HCT116 (cell line): Measurements from ENCODE around the gene OR4D9. TPM values are rescaled to one million over a fixed set of nuclear protein-coding genes. Genes with fewer than 3 reads are reported as not detected.

Experiments
- ATAC-seq: fragments of 200-7000 bp; cut with Tn5 transposase; 2 replicates; pipeline ENCODE4 v1.9.1; 2020; ENCODE audit warnings: mild to moderate bottlenecking, moderate library complexity
- BruUV-seq: library from RNA; stranded (reverse); fragments of 400-500 nt; replicated peaks from 2 replicates; lab custom pipeline; 2021; lab: Mats Ljungman, UMichigan
- CTCF ChIA-PET: fragments of 300-600 bp; sonication (Branson Sonifier 250); formaldehyde crosslinking; loops from one replicate; lab custom pipeline; 2021; ENCODE audit warnings: antibody characterized with exemption; lab: Charles Lee
- POLR2A ChIA-PET: fragments of 300-600, 350-600 bp; sonication (Branson Sonifier 250); formaldehyde crosslinking; loops from one replicate; lab custom pipeline; 2021; ENCODE audit warnings: antibody characterized with exemption; lab: Charles Lee
- RAD21 ChIA-PET, 2 experiments: fragments of 300-600 bp; sonication (Branson Sonifier 250); formaldehyde crosslinking; loops; one replicate each; lab custom pipeline; 2023; ENCODE audit warnings: low total read pairs in 2 of 2; ENCODE audit not compliant: uncharacterized antibody in 2 of 2, unreplicated experiment in 2 of 2, low non-redundant PET in 1 of 2; lab: Charles Lee
- DNase-seq: peaks from one replicate; pipeline ENCODE4 v3.0.0-alpha.2; 2010; ENCODE audit warnings: low read depth, low spot score
- H2AFZ ChIP-seq: fragments of 200-600 bp; shearing (Covaris generic), sonication (generic); 2 replicates; pipeline ENCODE4 v1.6.1; 2017; ENCODE audit warnings: low read depth, mixed run types, mixed read lengths, antibody characterized with exemption, low read length; ENCODE audit not compliant: poor library complexity, severe bottlenecking
- H3K27ac ChIP-seq: 2 replicates; pipeline ENCODE4 v1.5.1; 2012; ENCODE audit warnings: low read depth, low read length
- H3K27me3 ChIP-seq: fragments of 200-600 bp; sonication (generic); 2 replicates; pipeline ENCODE4 v1.6.1; 2016; ENCODE audit warnings: mixed run types, low read length, mixed read lengths; ENCODE audit not compliant: insufficient read depth
- H3K36me3 ChIP-seq, 2 experiments: fragments of 200-500 bp in 1 of 2; fragments of 200-600 bp in 1 of 2; sonication (Bioruptor generic) in 1 of 2; sonication (generic) in 1 of 2; 2 replicates each; pipeline versions ENCODE4 v1.5.1 to v1.6.1; 2014 to 2016; ENCODE audit warnings: low read length in 2 of 2, inconsistent platforms in 1 of 2, mixed read lengths in 1 of 2, mixed run types in 1 of 2; ENCODE audit not compliant: insufficient read depth in 2 of 2, control insufficient read depth in 1 of 2
- H3K4me1 ChIP-seq, 2 experiments: fragments of 200-600 bp in 1 of 2; sonication (generic) in 1 of 2; 2 replicates each; pipeline versions ENCODE4 v1.5.1 to v1.6.1; 2012 to 2017; ENCODE audit warnings: low read length in 2 of 2, inconsistent platforms in 1 of 2, mild to moderate bottlenecking in 1 of 2, mixed read lengths in 1 of 2, mixed run types in 1 of 2, moderate library complexity in 1 of 2; ENCODE audit not compliant: insufficient read depth in 2 of 2, control insufficient read depth in 1 of 2
- H3K4me2 ChIP-seq: fragments of 200-600 bp; sonication (generic); 2 replicates; pipeline ENCODE4 v1.6.1; 2017; ENCODE audit warnings: mixed run types, low read length, mixed read lengths
- H3K4me3 ChIP-seq, 2 experiments: fragments of 200-600 bp in 1 of 2; sonication (generic) in 1 of 2; replicated peaks in 1 of 2; 2 replicates each; pipeline ENCODE4 v1.5.1; 2011 to 2016; ENCODE audit warnings: low read length in 2 of 2, control low read depth in 1 of 2, low read depth in 1 of 2, mild to moderate bottlenecking in 1 of 2, mixed read lengths in 1 of 2, mixed run types in 1 of 2
- H3K79me2 ChIP-seq: fragments of 200-600 bp; sonication (generic); 2 replicates; pipeline ENCODE4 v1.6.1; 2017; ENCODE audit warnings: mild to moderate bottlenecking, mixed run types, low read length, moderate library complexity, mixed read lengths; ENCODE audit not compliant: insufficient read depth
- H3K9ac ChIP-seq: fragments of 200-600 bp; sonication (generic); 2 replicates; pipeline ENCODE4 v1.6.1; 2016; ENCODE audit warnings: low read length, mixed read lengths
- H3K9me2 ChIP-seq: fragments of 200-600 bp; sonication (generic), shearing (Covaris generic); 2 replicates; pipeline ENCODE4 v1.6.1; 2017; ENCODE audit warnings: mixed run types, mild to moderate bottlenecking, moderate library complexity; ENCODE audit not compliant: insufficient read depth
- H3K9me3 ChIP-seq, 2 experiments: fragments of 200-500 bp in 1 of 2; fragments of 200-600 bp in 1 of 2; sonication (Bioruptor generic) in 1 of 2; sonication (generic) in 1 of 2; 2 replicates each; pipeline ENCODE4 v1.6.1; 2014 to 2017; ENCODE audit warnings: low read length in 2 of 2, mixed read lengths in 2 of 2, inconsistent platforms in 1 of 2, low read depth in 1 of 2, mild to moderate bottlenecking in 1 of 2, mixed run types in 1 of 2, moderate library complexity in 1 of 2; ENCODE audit not compliant: control insufficient read depth in 1 of 2, insufficient read depth in 1 of 2
- H4K20me1 ChIP-seq: fragments of 200-600 bp; sonication (generic), shearing (Covaris generic); 2 replicates; pipeline ENCODE4 v1.6.1; 2017; ENCODE audit warnings: mixed run types, mild to moderate bottlenecking, moderate library complexity; ENCODE audit not compliant: insufficient read depth
- ATF3 ChIP-seq: IDR thresholded peaks from 2 replicates; pipeline ENCODE4 v1.6.1; 2012
- CBX3 ChIP-seq: IDR thresholded peaks from 2 replicates; pipeline ENCODE4 v1.6.1; 2012; ENCODE audit warnings: low read depth
- CEBPB ChIP-seq: IDR thresholded peaks from 2 replicates; pipeline ENCODE4 v1.6.1; 2012; ENCODE audit warnings: low read depth
- ELF1 ChIP-seq: IDR thresholded peaks from 2 replicates; pipeline ENCODE4 v1.6.1; 2012; ENCODE audit warnings: low read depth, borderline replicate concordance
- EZH2 ChIP-seq: fragments of 200-600 bp; sonication (generic); IDR thresholded peaks from 2 replicates; pipeline ENCODE4 v1.6.1; 2017; ENCODE audit warnings: antibody characterized with exemption, mixed run types
- EZH2phosphoT487 ChIP-seq: fragments of 200-600 bp; IDR thresholded peaks from 2 replicates; pipeline ENCODE4 v1.6.1; 2018; ENCODE audit warnings: antibody characterized with exemption, borderline replicate concordance
- MAX ChIP-seq: IDR thresholded peaks from 2 replicates; pipeline ENCODE4 v1.6.1; 2012
- POLR2A ChIP-seq: IDR thresholded peaks from 2 replicates; pipeline ENCODE4 v1.7.0; 2011; ENCODE audit warnings: borderline replicate concordance; ENCODE audit not compliant: insufficient read depth, insufficient read length; ENCODE audit errors: extremely low read depth
- POLR2AphosphoS5 ChIP-seq: IDR thresholded peaks from 2 replicates; pipeline ENCODE4 v1.6.1; 2011; ENCODE audit warnings: mild to moderate bottlenecking, low read depth, low read length, moderate library complexity
- RAD21 ChIP-seq: IDR thresholded peaks from 2 replicates; pipeline ENCODE4 v1.6.1; 2012; ENCODE audit warnings: low read depth, mild to moderate bottlenecking
- REST ChIP-seq: IDR thresholded peaks from 2 replicates; pipeline ENCODE4 v1.6.1; 2012; ENCODE audit warnings: low read depth
- SIN3A ChIP-seq: IDR thresholded peaks from 2 replicates; pipeline ENCODE4 v1.6.1; 2012; ENCODE audit warnings: low read depth
- SP1 ChIP-seq: IDR thresholded peaks from 2 replicates; pipeline ENCODE4 v1.6.1; 2012; ENCODE audit warnings: low read depth
- SRF ChIP-seq: IDR thresholded peaks from 2 replicates; pipeline ENCODE4 v1.6.1; 2012; ENCODE audit warnings: low read depth
- YY1 ChIP-seq: IDR thresholded peaks from 2 replicates; pipeline ENCODE4 v1.6.1; 2011; ENCODE audit warnings: low read length, low read depth, moderate library complexity, mild to moderate bottlenecking; ENCODE audit not compliant: insufficient replicate concordance; ENCODE audit errors: extremely low read depth
- ZFX ChIP-seq: fragments of 450-650 bp; IDR thresholded peaks from 2 replicates; pipeline ENCODE4 v1.6.1; 2017
- intact Hi-C: fragments of 100-400 bp; cut with micrococcal nuclease; formaldehyde crosslinking; loops from 2 replicates; pipeline ENCODE4 v1.10.0; 2022
- total RNA-seq: library from RNA; stranded (reverse); gene quantifications from one replicate; pipeline ENCODE4 v1.2.1, GENCODE V29; 2021; ENCODE audit not compliant: unreplicated experiment
- TF ChIP-seq, protein P1 (sequence below): IDR thresholded peaks from 2 replicates; pipeline ENCODE4 v1.6.1; 2011; ENCODE audit warnings: mild to moderate bottlenecking, low read length, moderate library complexity; ENCODE audit not compliant: insufficient replicate concordance; ENCODE audit errors: extremely low read depth

OR4D9 gene
- total RNA-seq, 1 experiment from 2014 or later, result not detected

GRCh38 chr11:59473015-59473414 is 38.3 kb upstream of the OR4D9 start, which contains the start of gene OR4D10:
Gene OR4D10 (plus strand): TSS chr11:59473315. CDS start chr11:59477430, 4,115 bp downstream.
- Histone ChIP-seq H3K4me1 (no peaks in the 10 kb centered on the region), H3K36me3 (no peaks in the 10 kb centered on the region), H3K27me3 (no peaks in the 10 kb centered on the region), H4K20me1 (no peaks in the 10 kb centered on the region), H3K9me2 (no peaks in the 10 kb centered on the region), H3K79me2 (no peaks in the 10 kb centered on the region), H3K4me3 (no peak within 1 kb of the TSS), H3K27ac (no peak within 1 kb of the TSS), H2AFZ (no peak within 1 kb of the TSS), H3K4me2 (no peak within 1 kb of the TSS), H3K9ac (no peak within 1 kb of the TSS), H3K9me3 (no peaks in the 10 kb centered on the region)
- ChIA-PET RAD21 (no interaction called here), POLR2A (no interaction called here), CTCF (no interaction called here)
- BruUV-seq, result no TSS peak
- intact Hi-C loops, result no loop called here
- no peak for ATAC-seq
- no peak for DNase-seq
- no peak for TF ChIP-seq POLR2AphosphoS5
- no peak for TF ChIP-seq POLR2A
- TF ChIP-seq CBX3, result no peak

DNA sequence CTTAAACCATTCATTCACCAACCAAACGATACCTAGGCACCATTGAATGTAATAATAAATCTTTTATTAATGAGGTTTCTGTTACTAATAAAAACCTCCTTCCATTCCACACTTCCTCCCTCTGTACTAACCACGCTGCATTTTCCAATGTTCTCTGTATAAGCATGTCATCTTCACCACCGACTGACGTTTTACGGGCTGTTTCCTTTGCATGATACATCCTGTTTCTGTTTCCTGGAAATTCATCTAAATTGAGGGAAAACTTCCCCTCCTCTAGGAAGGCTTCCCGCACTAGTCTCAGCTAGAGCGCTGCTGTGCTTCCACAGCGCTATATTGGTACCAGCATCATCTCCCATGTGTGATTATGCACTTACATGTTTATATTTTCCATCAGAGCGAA is 36.2 kb upstream of the OR4D9 start:
- intact Hi-C loops, result no loop called here
- ChIA-PET POLR2A (no interaction called here), CTCF (no interaction called here)
- TF ChIP-seq CEBPB (no peak), SP1 (no peak), ATF3 (no peak), ELF1 (no peak), REST (no peak), POLR2A (no peak), ZFX (no peak), EZH2 (no peak), EZH2phosphoT487 (no peak), YY1 (no peak), CBX3 (no peak), POLR2AphosphoS5 (no peak), MAX (no peak), RAD21 (no peak), SRF (no peak), SIN3A (no peak)
- TF ChIP-seq, protein P1, sequence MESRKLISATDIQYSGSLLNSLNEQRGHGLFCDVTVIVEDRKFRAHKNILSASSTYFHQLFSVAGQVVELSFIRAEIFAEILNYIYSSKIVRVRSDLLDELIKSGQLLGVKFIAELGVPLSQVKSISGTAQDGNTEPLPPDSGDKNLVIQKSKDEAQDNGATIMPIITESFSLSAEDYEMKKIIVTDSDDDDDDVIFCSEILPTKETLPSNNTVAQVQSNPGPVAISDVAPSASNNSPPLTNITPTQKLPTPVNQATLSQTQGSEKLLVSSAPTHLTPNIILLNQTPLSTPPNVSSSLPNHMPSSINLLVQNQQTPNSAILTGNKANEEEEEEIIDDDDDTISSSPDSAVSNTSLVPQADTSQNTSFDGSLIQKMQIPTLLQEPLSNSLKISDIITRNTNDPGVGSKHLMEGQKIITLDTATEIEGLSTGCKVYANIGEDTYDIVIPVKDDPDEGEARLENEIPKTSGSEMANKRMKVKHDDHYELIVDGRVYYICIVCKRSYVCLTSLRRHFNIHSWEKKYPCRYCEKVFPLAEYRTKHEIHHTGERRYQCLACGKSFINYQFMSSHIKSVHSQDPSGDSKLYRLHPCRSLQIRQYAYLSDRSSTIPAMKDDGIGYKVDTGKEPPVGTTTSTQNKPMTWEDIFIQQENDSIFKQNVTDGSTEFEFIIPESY, result no peak

More for the DNA sequence above, 36.2 kb upstream of the OR4D9 start:
- Histone ChIP-seq H3K9me3 (no peaks in the 10 kb centered on the region), H3K27ac (no peak overlapping the region), H3K4me1 (no peaks in the 10 kb centered on the region), H2AFZ (no peak overlapping the region), H3K79me2 (no peaks in the 10 kb centered on the region), H3K36me3 (no peaks in the 10 kb centered on the region), H3K9me2 (no peaks in the 10 kb centered on the region), H4K20me1 (no peaks in the 10 kb centered on the region), H3K27me3 (no peaks in the 10 kb centered on the region), H3K4me2 (no peak overlapping the region), H3K4me3 (no peak overlapping the region), H3K9ac (no peak overlapping the region)
- DNase-seq, result no peak
- RAD21 ChIA-PET, result no interaction called here
- BruUV-seq, result no TSS peak
- ATAC-seq, result no peak
